OCI-LY7 (cell line): ENCODE results near the gene MAN1C1.

ENCODE experiments used
- EZH2phosphoT487 ChIP-seq: fragments of 200-600 bp; sonication (generic); IDR thresholded peaks from 2 replicates; pipeline ENCODE4 v1.6.1; 2018; ENCODE audit warnings: low read depth, borderline replicate concordance, mild to moderate bottlenecking, mixed run types, antibody characterized with exemption, low read length, moderate library complexity, mixed read lengths
- TF ChIP-seq, protein P1 (sequence below): fragments of 200-600 bp; sonication (generic); conservative IDR thresholded peaks from 2 replicates; pipeline ENCODE4 v1.5.1; 2014; ENCODE audit warnings: mild to moderate bottlenecking, antibody characterized with exemption, low read length, moderate library complexity, mixed read lengths

DNA sequence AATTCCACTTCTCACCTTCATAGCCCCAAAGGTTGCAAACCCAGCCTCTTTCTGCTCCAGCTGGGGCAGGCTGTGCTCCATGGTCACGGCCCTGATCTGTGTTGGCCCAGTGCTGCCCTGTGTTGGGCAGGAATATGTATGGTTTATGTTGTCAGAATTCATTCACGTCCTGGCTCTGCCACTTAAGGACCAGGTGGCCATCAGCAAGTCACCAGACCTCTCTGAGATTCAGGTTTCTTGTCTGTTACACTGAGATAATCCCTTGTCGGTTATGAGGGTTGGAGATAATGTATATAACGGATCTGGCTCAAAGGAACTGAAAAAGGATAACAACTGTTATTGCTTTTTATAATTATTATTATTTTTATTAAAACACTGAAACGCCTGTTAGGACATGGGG lies 144.3 kb downstream of the MAN1C1 start:
- TF ChIP-seq, protein P1, sequence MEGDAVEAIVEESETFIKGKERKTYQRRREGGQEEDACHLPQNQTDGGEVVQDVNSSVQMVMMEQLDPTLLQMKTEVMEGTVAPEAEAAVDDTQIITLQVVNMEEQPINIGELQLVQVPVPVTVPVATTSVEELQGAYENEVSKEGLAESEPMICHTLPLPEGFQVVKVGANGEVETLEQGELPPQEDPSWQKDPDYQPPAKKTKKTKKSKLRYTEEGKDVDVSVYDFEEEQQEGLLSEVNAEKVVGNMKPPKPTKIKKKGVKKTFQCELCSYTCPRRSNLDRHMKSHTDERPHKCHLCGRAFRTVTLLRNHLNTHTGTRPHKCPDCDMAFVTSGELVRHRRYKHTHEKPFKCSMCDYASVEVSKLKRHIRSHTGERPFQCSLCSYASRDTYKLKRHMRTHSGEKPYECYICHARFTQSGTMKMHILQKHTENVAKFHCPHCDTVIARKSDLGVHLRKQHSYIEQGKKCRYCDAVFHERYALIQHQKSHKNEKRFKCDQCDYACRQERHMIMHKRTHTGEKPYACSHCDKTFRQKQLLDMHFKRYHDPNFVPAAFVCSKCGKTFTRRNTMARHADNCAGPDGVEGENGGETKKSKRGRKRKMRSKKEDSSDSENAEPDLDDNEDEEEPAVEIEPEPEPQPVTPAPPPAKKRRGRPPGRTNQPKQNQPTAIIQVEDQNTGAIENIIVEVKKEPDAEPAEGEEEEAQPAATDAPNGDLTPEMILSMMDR = no peak
- no peak for TF ChIP-seq EZH2phosphoT487
